Neuronal stem cell (in vitro differentiated cells): ENCODE measurements around the gene MED16.

ENCODE experiments used
- DNase-seq: peaks from one replicate; pipeline ENCODE4 v3.0.0-alpha.2; 2013; ENCODE audit warnings: low spot score
- H2AFZ ChIP-seq: one replicate; pipeline ENCODE4 v1.6.1; 2013; ENCODE audit warnings: mild to moderate bottlenecking, low read length, inconsistent platforms
- H2AK5ac ChIP-seq: 2 replicates; pipeline ENCODE4 v1.6.1; 2013; ENCODE audit warnings: low read depth, mild to moderate bottlenecking, inconsistent platforms, low read length, moderate library complexity, mixed read lengths
- H2BK120ac ChIP-seq: 2 replicates; pipeline ENCODE4 v1.6.1; 2013; ENCODE audit warnings: low read depth, mild to moderate bottlenecking, inconsistent platforms, low read length, moderate library complexity, mixed read lengths
- H2BK12ac ChIP-seq: one replicate; pipeline ENCODE4 v1.6.1; 2013; ENCODE audit warnings: low read length, inconsistent platforms
- H2BK15ac ChIP-seq: 2 replicates; pipeline ENCODE4 v1.6.1; 2013; ENCODE audit warnings: mild to moderate bottlenecking, low read length, inconsistent platforms, mixed read lengths
- H2BK5ac ChIP-seq: one replicate; pipeline ENCODE4 v1.6.1; 2013; ENCODE audit warnings: inconsistent platforms, mild to moderate bottlenecking, low read length, moderate library complexity
- H3K14ac ChIP-seq: one replicate; pipeline ENCODE4 v1.6.1; 2013; ENCODE audit warnings: low read length, inconsistent platforms
- H3K18ac ChIP-seq: 2 replicates; pipeline ENCODE4 v1.6.1; 2013; ENCODE audit warnings: low read length, inconsistent platforms
- H3K23ac ChIP-seq: 2 replicates; pipeline ENCODE4 v1.6.1; 2013; ENCODE audit warnings: low read depth, mild to moderate bottlenecking, mixed read lengths, low read length, inconsistent platforms; ENCODE audit not compliant: poor library complexity
- H3K27ac ChIP-seq: replicated peaks from 3 replicates; pipeline ENCODE4 v1.5.1; 2013; ENCODE audit warnings: low read length, inconsistent platforms
- H3K27me3 ChIP-seq, 3 experiments: 2 replicates each; pipeline ENCODE4 v1.6.1; 2013; ENCODE audit warnings: low read length in 3 of 3, mild to moderate bottlenecking in 2 of 3, inconsistent platforms in 1 of 3, low read depth in 1 of 3, mixed read lengths in 1 of 3, moderate library complexity in 1 of 3; ENCODE audit not compliant: control insufficient read depth in 3 of 3, insufficient read depth in 3 of 3
- H3K36me3 ChIP-seq, 2 donors: replicated peaks in 1 of 2; 2 replicates each; pipeline ENCODE4 v1.6.1; 2013; ENCODE audit warnings: low read length in 2 of 2; ENCODE audit not compliant: control insufficient read depth in 2 of 2, insufficient read depth in 2 of 2
- H3K4ac ChIP-seq: 2 replicates; pipeline ENCODE4 v1.6.1; 2013; ENCODE audit warnings: inconsistent platforms, mild to moderate bottlenecking, low read length, moderate library complexity
- H3K4me1 ChIP-seq, 2 donors: 1 replicate in 1 of 2; 2 replicates in 1 of 2; pipeline ENCODE4 v1.6.1; 2013; ENCODE audit warnings: low read length in 2 of 2, low read depth in 1 of 2; ENCODE audit not compliant: control insufficient read depth in 2 of 2, insufficient read depth in 1 of 2
- H3K4me2 ChIP-seq: one replicate; pipeline ENCODE4 v1.6.1; 2013; ENCODE audit warnings: mild to moderate bottlenecking, low read length, inconsistent platforms; ENCODE audit not compliant: insufficient read depth, poor library complexity, severe bottlenecking
- H3K4me3 ChIP-seq, 2 donors: 2 replicates each; pipeline ENCODE4 v1.5.1; 2013; ENCODE audit warnings: low read length in 2 of 2, mild to moderate bottlenecking in 2 of 2, inconsistent platforms in 1 of 2, moderate library complexity in 1 of 2
- H3K79me1 ChIP-seq: one replicate; pipeline ENCODE4 v1.6.1; 2013; ENCODE audit warnings: low read depth, mild to moderate bottlenecking, inconsistent platforms, low read length, moderate library complexity
- H3K9ac ChIP-seq: one replicate; pipeline ENCODE4 v1.6.1; 2013; ENCODE audit warnings: mild to moderate bottlenecking, low read depth, low read length, inconsistent platforms; ENCODE audit not compliant: poor library complexity
- H3K9me3 ChIP-seq, 2 donors: replicated peaks in 1 of 2; 2 replicates each; pipeline versions ENCODE3 to v1.6.1; 2013; ENCODE audit warnings: low read length in 2 of 2, mild to moderate bottlenecking in 2 of 2, inconsistent platforms in 1 of 2, low read depth in 1 of 2, mixed read lengths in 1 of 2, moderate library complexity in 1 of 2; ENCODE audit not compliant: control insufficient read depth in 2 of 2, insufficient read depth in 1 of 2
- H4K8ac ChIP-seq: one replicate; pipeline ENCODE4 v1.6.1; 2013; ENCODE audit warnings: low read depth, mild to moderate bottlenecking, inconsistent platforms, low read length, moderate library complexity
- H4K91ac ChIP-seq: one replicate; pipeline ENCODE4 v1.6.1; 2013; ENCODE audit warnings: low read length, low read depth, mild to moderate bottlenecking, inconsistent platforms; ENCODE audit not compliant: poor library complexity
- WGBS, 2 donors: extraction: QIAGEN DNeasy Blood & Tissue Kit; methylation state at CpG; one replicate each; pipeline ENCODE4 v1.1.7; 2013; ENCODE audit warnings: missing lambda C conversion rate in 2 of 2, mixed read lengths in 1 of 2; ENCODE audit not compliant: insufficient read length in 2 of 2, insufficient replicate concordance in 1 of 2; ENCODE audit errors: extremely low coverage in 2 of 2; 5-methylcytosine and 5-hydroxymethylcytosine counted together

Gene MED16

GRCh38 chr19:871446-872265 lies 21.3 kb downstream of the MED16 start:
- H3K9ac ChIP-seq = peak overlapping the region; percentile 4
- H3K27ac ChIP-seq = peak overlapping the region; percentile 46
- H3K14ac ChIP-seq = no peak overlapping the region
- H3K9me3 ChIP-seq = no peaks in the 10 kb centered on the region
- H3K4me3 ChIP-seq = no peak overlapping the region
- H3K79me1 ChIP-seq = peaks cover 7% of the 10 kb centered on the region
- peak overlapping the region; percentile 75 for H2BK15ac ChIP-seq
- H2BK120ac ChIP-seq = no peak overlapping the region
- H3K23ac ChIP-seq = peak overlapping the region; percentile 65
- H4K91ac ChIP-seq = no peak overlapping the region
- H4K8ac ChIP-seq = no peak overlapping the region
- H2BK12ac ChIP-seq = no peak overlapping the region
- H3K4ac ChIP-seq = no peak overlapping the region
- WGBS, 2 donors = no CpG with 5 or more reads among the region's 33 CpGs
- no peak overlapping the region for H3K4me2 ChIP-seq
- peaks cover 40 to 76% of the 10 kb centered on the region in 2 donors for H3K36me3 ChIP-seq
- no peak for DNase-seq
- peaks cover 0 to 3% of the 10 kb centered on the region in 2 donors for H3K4me1 ChIP-seq
- peak overlapping the region; percentile 82 for H2BK5ac ChIP-seq
- H2AK5ac ChIP-seq = peak overlapping the region; percentile 92
- H3K18ac ChIP-seq = peak overlapping the region; percentile 85
- no peak overlapping the region for H2AFZ ChIP-seq
- no peaks in the 10 kb centered on the region for H3K27me3 ChIP-seq

DNA sequence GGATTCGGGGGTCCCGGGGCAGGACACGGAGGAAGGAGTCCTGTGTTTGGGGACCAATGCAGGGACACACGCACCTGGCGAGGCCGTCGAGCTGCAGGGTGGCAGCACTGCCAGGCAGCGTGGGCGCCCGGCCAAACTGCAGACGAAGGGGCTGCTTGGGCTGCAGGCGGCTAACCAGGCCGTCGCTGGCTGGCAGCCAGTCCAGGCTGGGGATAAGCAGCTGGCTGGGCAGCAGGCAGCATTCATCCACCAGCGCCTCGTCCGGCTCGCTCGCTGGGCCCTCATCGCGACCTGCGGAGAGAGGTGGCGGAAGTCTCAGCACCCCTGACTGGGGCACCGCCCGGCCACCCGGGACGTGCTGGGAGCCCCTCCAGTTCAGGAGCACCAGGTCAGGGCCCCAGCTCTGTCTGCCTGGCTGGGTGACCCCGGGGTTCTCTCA lies 22.0 kb downstream of the MED16 start:
- peaks cover 4% of the 10 kb centered on the region for H3K79me1 ChIP-seq
- no peak overlapping the region for H4K8ac ChIP-seq
- peaks cover 37 to 70% of the 10 kb centered on the region in 2 donors for H3K36me3 ChIP-seq
- H3K9ac ChIP-seq = no peak overlapping the region
- H3K4me3 ChIP-seq = no peak overlapping the region
- no peak for DNase-seq
- H3K18ac ChIP-seq = no peak overlapping the region
- H2BK5ac ChIP-seq = no peak overlapping the region
- H3K14ac ChIP-seq = no peak overlapping the region
- no CpG with 5 or more reads among the region's 28 CpGs for WGBS, 2 donors
- no peaks in the 10 kb centered on the region for H3K9me3 ChIP-seq
- H3K27me3 ChIP-seq = no peaks in the 10 kb centered on the region
- no peak overlapping the region for H3K4me2 ChIP-seq
- H4K91ac ChIP-seq = no peak overlapping the region
- no peak overlapping the region for H2AFZ ChIP-seq
- no peak overlapping the region for H3K27ac ChIP-seq
- H2AK5ac ChIP-seq = no peak overlapping the region
- no peak overlapping the region for H2BK12ac ChIP-seq
- H3K4ac ChIP-seq = no peak overlapping the region
- peaks cover 0 to 3% of the 10 kb centered on the region in 2 donors for H3K4me1 ChIP-seq
- H2BK120ac ChIP-seq = no peak overlapping the region
- peak overlapping the region; percentile 6 for H3K23ac ChIP-seq
- H2BK15ac ChIP-seq = no peak overlapping the region

DNA sequence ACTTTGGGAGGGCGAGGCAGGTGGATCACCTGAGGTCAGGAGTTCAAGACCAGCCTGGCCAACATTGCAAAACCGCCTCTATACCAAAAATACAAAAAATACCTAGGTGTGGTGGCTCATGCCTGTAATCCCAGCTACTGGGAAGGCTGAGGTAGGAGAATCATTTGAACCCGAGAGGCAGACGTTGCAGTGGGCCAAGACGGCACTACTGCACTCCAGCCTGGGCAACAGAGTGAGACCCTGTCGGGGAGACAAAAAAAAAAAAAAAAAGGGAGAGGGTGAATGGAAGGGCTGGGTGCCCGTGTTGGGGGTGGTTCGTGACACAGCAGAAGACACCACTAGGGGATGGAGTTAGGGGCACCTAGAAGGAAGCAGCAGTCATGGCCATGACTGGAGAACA lies 22.7 kb downstream of the MED16 start:
- Histone ChIP-seq H2AFZ (no peak overlapping the region), H2BK5ac (no peak overlapping the region), H4K8ac (no peak overlapping the region), H2BK12ac (no peak overlapping the region), H3K18ac (no peak overlapping the region), H3K14ac (no peak overlapping the region), H3K27me3 (no peaks in the 10 kb centered on the region), H3K79me1 (peaks cover 4% of the 10 kb centered on the region), H3K4me1 (peaks cover 0 to 3% of the 10 kb centered on the region in 2 donors), H2BK120ac (no peak overlapping the region), H3K4me3 (no peak overlapping the region), H3K4ac (no peak overlapping the region), H2AK5ac (no peak overlapping the region), H3K23ac (no peak overlapping the region), H3K27ac (no peak overlapping the region), H3K36me3 (peaks cover 31 to 63% of the 10 kb centered on the region in 2 donors), H2BK15ac (no peak overlapping the region), H3K9me3 (no peaks in the 10 kb centered on the region), H3K4me2 (no peak overlapping the region), H3K9ac (no peak overlapping the region), H4K91ac (no peak overlapping the region)
- WGBS, 2 donors = no CpG with 5 or more reads among the region's 8 CpGs
- DNase-seq = no peak

- Histone ChIP-seq H3K23ac (peak overlapping the region; percentile 68), H3K9me3 (no peaks in the 10 kb centered on the region), H3K4me1 (peaks cover 0 to 5% of the 10 kb centered on the region in 2 donors), H2AFZ (no peak overlapping the region), H3K14ac (no peak overlapping the region), H3K18ac (no peak overlapping the region), H4K91ac (no peak overlapping the region), H3K9ac (no peak overlapping the region), H3K27me3 (no peaks in the 10 kb centered on the region), H3K4me2 (no peak overlapping the region), H2BK15ac (no peak overlapping the region), H4K8ac (no peak overlapping the region), H2BK5ac (no peak overlapping the region), H3K4me3 (no peak overlapping the region), H3K36me3 (peaks cover 28 to 58% of the 10 kb centered on the region in 2 donors), H2BK12ac (no peak overlapping the region), H2BK120ac (no peak overlapping the region), H3K79me1 (peaks cover 4% of the 10 kb centered on the region), H3K27ac (no peak overlapping the region), H3K4ac (no peak overlapping the region), H2AK5ac (no peak overlapping the region)
- DNase-seq = no peak
- WGBS, 2 donors = no CpG with 5 or more reads among the region's 29 CpGs
Observed at GRCh38 chr19:869245-870177, 23.5 kb downstream of the MED16 start.
